Activated CD4-positive, alpha-beta T cell treated with anti-CD3 and anti-CD28 coated beads, Interleukin-10, Interleukin-2, amounts not matched to agents 100 ng/mL and 50 ng/mL, durations not matched to agents 16 hours and 8 hours (primary cell): ENCODE measurements around the gene FNBP1.

Source experiments
- DNase-seq: peaks from one replicate; pipeline ENCODE4 v3.0.0-alpha.2; 2020

FNBP1 gene

GRCh38 chr9:129849901-129850300, 193.1 kb downstream of the FNBP1 start:
- DNase-seq, result no peak

GRCh38 chr9:129848712-129849441, 194.1 kb downstream of the FNBP1 start:
- no peak for DNase-seq

GRCh38 chr9:129845373-129845772, 197.6 kb downstream of the FNBP1 start:
- DNase-seq, result no peak

GRCh38 chr9:129841071-129841470, 201.9 kb downstream of the FNBP1 start:
- no peak for DNase-seq

- no peak for DNase-seq
Measured at GRCh38 chr9:129840034-129840433, 203.0 kb downstream of the FNBP1 start.

- DNase-seq, result no peak
Measured at GRCh38 chr9:129839324-129840023, 203.5 kb downstream of the FNBP1 start.

- peak; percentile 62 for DNase-seq
Measured at GRCh38 chr9:129838707-129839259, 204.2 kb downstream of the FNBP1 start.
